VCaP (cell line): ENCODE data around the gene RPS26.

Experiments used
- H3K27ac ChIP-seq: fragments of 450-650 bp; 2 replicates; pipeline ENCODE4 v1.5.1; 2017
- CTCF ChIP-seq: fragments of 450-650 bp; conservative IDR thresholded peaks from 2 replicates; pipeline ENCODE4 v1.5.1; 2017; ENCODE audit warnings: mild to moderate bottlenecking, moderate library complexity

Gene RPS26

DNA sequence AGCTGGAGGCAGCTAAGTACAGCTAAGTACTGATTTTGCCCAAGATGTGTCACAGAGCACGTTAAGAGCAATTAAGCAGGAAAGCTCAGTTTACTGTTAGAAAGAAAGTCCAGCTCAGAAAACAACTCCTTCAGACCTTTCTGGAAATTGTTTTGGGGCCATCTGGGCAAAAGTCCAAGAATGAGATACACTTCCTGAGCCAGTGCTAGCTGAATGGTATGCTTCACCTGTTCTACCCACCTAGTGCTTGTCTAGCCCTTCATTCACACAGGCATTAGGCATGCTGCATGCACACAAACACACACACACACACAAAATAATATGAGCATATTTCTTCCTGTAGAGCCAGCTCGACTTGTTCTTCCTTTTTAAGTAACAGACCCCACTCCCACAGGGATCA is 27.5 kb upstream of the RPS26 start:
- H3K27ac ChIP-seq: peak overlapping the region; percentile 80
- TF ChIP-seq CTCF: no peak

DNA sequence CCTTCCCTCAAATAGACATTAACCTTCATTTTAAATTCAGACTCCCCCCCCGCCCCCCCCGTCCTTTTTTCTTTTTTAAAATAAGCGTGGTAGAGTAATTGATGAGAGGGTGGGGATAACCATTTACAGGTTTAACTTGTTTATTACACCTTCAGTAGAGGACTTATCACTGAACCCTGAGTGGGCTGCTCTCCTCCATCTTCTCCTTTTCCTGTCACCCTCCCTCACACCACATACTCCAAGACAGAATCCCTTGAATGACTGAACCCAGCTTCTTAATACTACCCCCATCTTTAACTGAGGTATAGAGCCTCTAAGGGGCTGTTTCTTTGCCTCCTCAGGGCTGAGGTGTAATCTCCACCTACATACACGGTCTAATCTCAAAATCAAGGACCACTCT is 24.5 kb upstream of the RPS26 start:
- H3K27ac ChIP-seq: no peak overlapping the region
- no peak for TF ChIP-seq CTCF

- no peak for TF ChIP-seq CTCF
- H3K27ac ChIP-seq: no peak overlapping the region
These were observed 23.4 kb upstream of the RPS26 start for GRCh38 chr12:56018356-56018755.

GRCh38 chr12:56020423-56021184 is 21.1 kb upstream of the RPS26 start, which contains the start of gene IKZF4:
Gene IKZF4 (plus strand): TSS chr12:56021043. CDS start chr12:56021494, 451 bp downstream.
- TF ChIP-seq CTCF: no peak
- H3K27ac ChIP-seq: no peak within 1 kb of the TSS

DNA sequence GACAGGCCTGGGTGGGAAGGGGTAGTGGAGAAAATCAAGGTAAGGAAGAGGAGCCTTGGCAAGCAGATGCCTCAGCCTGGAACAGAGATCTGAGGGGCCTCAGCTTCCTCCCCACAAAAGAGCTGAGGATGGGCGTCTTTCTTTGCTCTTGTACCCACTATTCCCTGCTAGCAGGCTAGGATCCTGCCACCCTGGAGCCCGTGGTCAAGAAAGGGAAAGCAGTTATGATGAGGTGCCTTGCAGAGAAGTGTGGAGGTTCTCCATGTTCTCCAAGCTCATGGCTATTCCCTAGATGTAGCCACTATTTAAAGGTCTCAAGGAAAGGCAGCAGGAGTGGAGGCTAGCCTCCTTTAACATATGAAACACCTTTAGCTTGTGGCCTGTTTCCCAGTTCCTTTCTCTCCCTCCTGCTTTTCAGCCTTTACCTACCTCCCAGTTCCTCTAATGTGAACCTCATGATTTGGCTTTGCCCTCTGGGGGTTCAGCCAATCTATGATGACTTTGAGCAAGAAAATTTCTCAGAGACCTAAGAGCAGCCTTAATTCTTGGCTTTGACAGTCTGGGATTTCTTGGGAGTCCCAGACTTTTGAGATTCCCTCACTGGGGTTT is 19.7 kb upstream of the RPS26 start:
- no peak for TF ChIP-seq CTCF
- H3K27ac ChIP-seq: no peak overlapping the region

DNA sequence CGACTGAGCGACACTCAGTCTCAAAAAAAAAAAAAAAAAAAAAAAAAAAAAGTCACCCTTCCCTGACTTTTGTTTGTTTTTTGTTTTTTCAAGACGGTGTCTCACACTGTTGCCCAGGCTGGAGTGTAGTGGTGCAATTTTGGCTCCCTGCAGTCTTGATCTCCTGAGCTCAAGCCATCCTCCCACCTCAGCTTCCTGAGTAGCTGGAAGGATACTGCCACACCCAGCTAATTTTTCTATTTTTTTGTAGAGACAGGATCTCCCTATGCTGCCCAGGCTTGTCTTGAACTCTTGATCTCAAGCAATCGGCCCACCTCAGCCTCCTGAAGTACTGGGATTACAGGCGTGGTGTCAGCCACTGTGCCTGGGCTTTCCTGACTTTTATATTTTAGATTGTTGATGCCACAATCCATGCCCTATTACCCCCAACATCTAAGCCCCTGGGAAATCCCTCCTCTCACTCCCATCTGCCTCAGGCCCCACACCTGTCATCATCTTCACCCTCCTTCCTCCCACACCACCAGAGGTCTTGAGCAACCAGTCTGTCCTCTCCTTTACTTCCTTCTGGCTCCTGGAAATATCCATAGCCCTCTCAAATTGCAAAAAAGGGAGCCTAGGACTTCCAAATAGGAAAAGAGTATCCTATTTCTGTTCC is 13.1 kb upstream of the RPS26 start:
- TF ChIP-seq CTCF: no peak
- H3K27ac ChIP-seq: peak overlapping the region; percentile 67

DNA sequence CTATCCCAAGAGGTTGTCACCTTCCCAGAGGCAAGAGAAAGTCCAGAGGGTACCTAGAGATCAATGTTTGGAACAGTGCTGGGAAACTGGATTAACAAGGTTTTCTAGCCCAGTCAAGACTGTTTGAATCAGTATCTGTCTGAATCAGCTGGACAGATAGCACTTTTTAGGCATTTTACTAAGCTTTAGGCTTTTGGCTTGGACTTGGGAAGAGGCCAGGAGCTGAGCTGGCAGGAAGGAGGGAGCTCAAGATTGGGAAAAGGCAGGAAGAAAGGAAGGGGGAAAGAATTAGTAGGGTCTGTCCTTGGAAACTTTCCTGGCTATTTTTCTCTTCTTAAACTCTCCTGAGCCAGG is 12.6 kb upstream of the RPS26 start:
- TF ChIP-seq CTCF: no peak

More for the DNA sequence above, 12.6 kb upstream of the RPS26 start:
- H3K27ac ChIP-seq: peak overlapping the region; percentile 67
